HEK293 (cell line): Measurements from ENCODE around the gene MBD5.

Experiments used
- CTCF ChIP-seq: fragments of 450-650 bp; formaldehyde crosslinking; IDR thresholded peaks from 2 replicates; pipeline ENCODE4 v1.5.1; 2016; ENCODE audit warnings: missing biosample characterization, missing genetic modification characterization
- MYNN ChIP-seq: fragments of 450-650 bp; formaldehyde crosslinking; IDR thresholded peaks from 2 replicates; pipeline ENCODE4 v1.5.1; 2016; ENCODE audit warnings: missing biosample characterization, missing genetic modification characterization, borderline replicate concordance
- REST ChIP-seq: fragments of 450-650 bp; formaldehyde crosslinking; IDR thresholded peaks from 2 replicates; pipeline ENCODE4 v1.5.1; 2016; ENCODE audit warnings: missing biosample characterization, missing genetic modification characterization
- ZNF510 ChIP-seq: fragments of 450-650 bp; formaldehyde crosslinking; IDR thresholded peaks from 2 replicates; pipeline ENCODE4 v1.5.1; 2018; ENCODE audit warnings: mild to moderate bottlenecking, missing genetic modification characterization, missing biosample characterization; ENCODE audit not compliant: insufficient replicate concordance

GRCh38 chr2:148172131-148172753 lies 151.4 kb downstream of the MBD5 start:
- TF ChIP-seq MYNN (tag by site-specific recombination) = no peak
- TF ChIP-seq REST (tag by site-specific recombination) = no peak
- no peak for TF ChIP-seq ZNF510 (tag by site-specific recombination)
- TF ChIP-seq CTCF (tag by site-specific recombination) = no peak
